K562 (cell line): ENCODE measurements around the gene UBE2V1. TPM values are rescaled to one million over a fixed set of nuclear protein-coding genes. Genes with fewer than 3 reads are reported as not detected.

ENCODE experiments used
- ATF6 ChIP-seq: sonication (generic); formaldehyde crosslinking; IDR thresholded peaks from 2 replicates; pipeline ENCODE4 v1.4.0; 2020; ENCODE audit warnings: mild to moderate bottlenecking, missing genetic modification reagents
- GTF2B ChIP-seq: IDR thresholded peaks from 2 replicates; pipeline ENCODE4 v1.6.1; 2011; ENCODE audit not compliant: insufficient read length; ENCODE audit errors: extremely low read depth
- HDGF ChIP-seq: fragments of 450-650 bp; IDR thresholded peaks from 2 replicates; pipeline ENCODE4 v1.6.1; 2016
- MGA ChIP-seq: fragments of 450-650 bp; IDR thresholded peaks from 2 replicates; pipeline ENCODE4 v1.6.1; 2016; ENCODE audit warnings: mild to moderate bottlenecking, moderate library complexity
- MYNN ChIP-seq, 2 experiments: sonication (generic); formaldehyde crosslinking in 1 of 2; IDR thresholded peaks; 2 replicates each; pipeline versions ENCODE4 v1.5.0 to v1.6.1; 2016 to 2020; ENCODE audit warnings: antibody characterized with exemption in 1 of 2, missing genetic modification reagents in 1 of 2
- NR2C2 ChIP-seq, 2 experiments: fragments of 200-800 bp in 1 of 2; sonication (Bioruptor generic) in 1 of 2; sonication (generic) in 1 of 2; formaldehyde crosslinking in 1 of 2; IDR thresholded peaks; 2 replicates each; pipeline versions ENCODE4 v1.6.1 to v1.8.0; 2016 to 2022; ENCODE audit warnings: mild to moderate bottlenecking in 1 of 2, missing compliant biosample characterization in 1 of 2, missing genetic modification characterization in 1 of 2, missing genetic modification reagents in 1 of 2
- RCOR1 ChIP-seq, 2 experiments: IDR thresholded peaks; 2 replicates each; pipeline ENCODE4 v1.6.1; 2012; ENCODE audit warnings: low read depth in 2 of 2, low read length in 2 of 2, borderline replicate concordance in 1 of 2, improper control_type of control experiment in 1 of 2
- XRCC5 ChIP-seq: fragments of 200-400 bp; formaldehyde crosslinking; IDR thresholded peaks from 2 replicates; pipeline ENCODE4 v1.6.1; 2017; ENCODE audit warnings: low read depth, mild to moderate bottlenecking, low read length
- ZFP36 ChIP-seq: fragments of 150-350 bp; IDR thresholded peaks from 2 replicates; pipeline ENCODE4 v1.6.1; 2018; ENCODE audit warnings: low read length, low read depth; ENCODE audit not compliant: partially characterized antibody
- polyA plus RNA-seq, 8 experiments: library from polyadenylated mRNA; depleted of rRNA in 4 of 8; stranded (reverse) in 5 of 8; unstranded in 3 of 8; fragments of >200 nt; fragmentation: Nextera tagmentation in 2 of 8; fragmentation: Illumina TruSeq in 1 of 8; extraction: Ambion mirVana in 2 of 8; extraction: Trizol in 1 of 8; gene quantifications; 2 replicates each; pipeline versions ENCODE4 v1.2.1 to v1.2.3, GENCODE V29; 2011 to 2014; ENCODE audit warnings: inconsistent platforms in 1 of 8, missing spikeins in 1 of 8
- total RNA-seq, 7 experiments: library from RNA; depleted of rRNA in 6 of 7; stranded (reverse); fragments of >200 nt in 6 of 7; fragmentation: Illumina TruSeq in 2 of 7; extraction: Trizol in 2 of 7; gene quantifications; 2 replicates each; pipeline versions ENCODE4 v1.2.1 to v1.2.3, GENCODE V29; 2011 to 2021; ENCODE audit warnings: low replicate concordance in 1 of 7

Gene UBE2V1
- total and polyA plus RNA-seq, 9 of the 15 experiments (the other 6 are each of a cell fraction or from before 2014, with no cell fraction given): 93.0 to 357 (median 119) TPM

GRCh38 chr20:50085481-50086365 is 27.2 kb downstream of the UBE2V1 start (continued):
- peak in 1 of 2 experiments; percentile 65; a peak in 2 of 4 replicates for TF ChIP-seq RCOR1 (IDR thresholded peaks at IDR 0.05; ENCODE audit: borderline replicate concordance in 1 of 2, low read depth in 2 of 2, low read length in 2 of 2)
- TF ChIP-seq ZFP36: peak; percentile 83
- no peak for TF ChIP-seq NR2C2 (CRISPR knock-in tag; IDR thresholded peaks at IDR 0.05)
- TF ChIP-seq NR2C2 (tag; IDR thresholded peaks at IDR 0.05): 0 out of 2 replicates have a peak, but pooled peaks have one; percentile 32
- TF ChIP-seq XRCC5: no peak
- no peak for TF ChIP-seq MGA
- TF ChIP-seq MYNN (IDR thresholded peaks at IDR 0.05): 0 out of 2 replicates have a peak, but pooled peaks have one; percentile 20
- no peak for TF ChIP-seq MYNN (CRISPR knock-in tag; IDR thresholded peaks at IDR 0.05)
- TF ChIP-seq HDGF: 0 out of 2 replicates have a peak, but pooled peaks have one; percentile 21
- TF ChIP-seq GTF2B: no peak
- TF ChIP-seq ATF6: no peak
